HepG2 (cell line): Measurements from ENCODE around the gene SLC2A10. TPM values are rescaled to one million over a fixed set of nuclear protein-coding genes. Genes with fewer than 3 reads are reported as not detected.
A peak's percentile ranks its signal among the peaks of the same experiment; 100 is the strongest.

Source experiments
- CENPBD1 ChIP-seq: sonication (generic); formaldehyde crosslinking; IDR thresholded peaks from 2 replicates; pipeline ENCODE4 v1.8.0; 2022; ENCODE audit warnings: missing genetic modification reagents, low read depth, mild to moderate bottlenecking, borderline replicate concordance
- JUNB ChIP-seq: sonication (generic); formaldehyde crosslinking; IDR thresholded peaks from 2 replicates; pipeline ENCODE4 v1.8.0; 2022; ENCODE audit warnings: missing genetic modification reagents, mild to moderate bottlenecking, borderline replicate concordance
- MAX ChIP-seq: IDR thresholded peaks from 2 replicates; pipeline ENCODE4 v1.6.1; 2012; ENCODE audit warnings: inconsistent platforms
- PRDM15 ChIP-seq: sonication (generic); formaldehyde crosslinking; IDR thresholded peaks from 2 replicates; pipeline ENCODE4 v1.4.0; 2020; ENCODE audit warnings: missing genetic modification reagents
- SNRNP70 ChIP-seq: fragments of 200-400 bp; formaldehyde crosslinking; IDR thresholded peaks from 2 replicates; pipeline ENCODE4 v1.6.1; 2017; ENCODE audit warnings: mild to moderate bottlenecking, low read depth, low read length, moderate library complexity
- SP2 ChIP-seq: sonication (generic); formaldehyde crosslinking; IDR thresholded peaks from 2 replicates; pipeline ENCODE4 v1.5.1; 2020; ENCODE audit warnings: mild to moderate bottlenecking, missing genetic modification reagents
- TFDP2 ChIP-seq: sonication (generic); formaldehyde crosslinking; IDR thresholded peaks from 2 replicates; pipeline ENCODE4 v1.4.0; 2020; ENCODE audit warnings: missing genetic modification reagents
- ZFP37 ChIP-seq: sonication (generic); formaldehyde crosslinking; IDR thresholded peaks from 2 replicates; pipeline ENCODE4 v1.4.0; 2020; ENCODE audit warnings: missing genetic modification reagents, borderline replicate concordance
- ZNF136 ChIP-seq: sonication (generic); formaldehyde crosslinking; IDR thresholded peaks from 2 replicates; pipeline ENCODE4 v1.8.1; 2022; ENCODE audit warnings: low read depth, mild to moderate bottlenecking, moderate library complexity, missing genetic modification reagents
- ZNF292 ChIP-seq: sonication (generic); formaldehyde crosslinking; IDR thresholded peaks from 2 replicates; pipeline ENCODE4 v1.8.1; 2022; ENCODE audit warnings: mild to moderate bottlenecking, low read depth, missing genetic modification reagents, borderline replicate concordance
- ZNF318 ChIP-seq: sonication (generic); formaldehyde crosslinking; IDR thresholded peaks from 2 replicates; pipeline ENCODE4 v1.4.0; 2020; ENCODE audit warnings: mild to moderate bottlenecking, missing genetic modification reagents
- ZNF329 ChIP-seq: sonication (generic); formaldehyde crosslinking; IDR thresholded peaks from 2 replicates; pipeline ENCODE4 v1.9.0; 2021; ENCODE audit warnings: low read depth, mild to moderate bottlenecking, missing genetic modification reagents
- ZNF839 ChIP-seq: sonication (generic); formaldehyde crosslinking; IDR thresholded peaks from 2 replicates; pipeline ENCODE4 v1.4.0; 2020; ENCODE audit warnings: missing genetic modification reagents, mild to moderate bottlenecking, borderline replicate concordance
- polyA plus RNA-seq, 8 experiments: library from polyadenylated mRNA; depleted of rRNA in 3 of 8; stranded (reverse) in 7 of 8; unstranded in 1 of 8; fragments of >200 nt; fragmentation: Illumina TruSeq in 4 of 8; extraction: Trizol in 4 of 8; gene quantifications; 2 replicates each; pipeline versions ENCODE4 v1.2.1 to v1.2.3, GENCODE V29; 2011 to 2016; ENCODE audit warnings: low read depth in 4 of 8, missing spikeins in 1 of 8, mixed read lengths in 1 of 8; ENCODE audit not compliant: insufficient read depth in 1 of 8
- total RNA-seq, 5 experiments: library from RNA; depleted of rRNA; stranded (reverse); fragments of >200 nt; fragmentation: Illumina TruSeq; extraction: Trizol; gene quantifications; 2 replicates each; pipeline ENCODE4 v1.2.3, GENCODE V29; 2016; ENCODE audit warnings: low read depth in 1 of 5

SLC2A10 gene
- total and polyA plus RNA-seq, 2 of the 13 experiments (the other 11 are each of a cell fraction or from before 2014, with no cell fraction given) = 16.0 to 18.4 TPM

GRCh38 chr20:46670585-46671584 lies 38.6 kb upstream of the SLC2A10 start (continued):
- TF ChIP-seq PRDM15 (CRISPR knock-in tag) = no peak
- peak; percentile 52 for TF ChIP-seq MAX
- peak; percentile 86; the same call in 1 of the 2 replicates for TF ChIP-seq ZNF292 (CRISPR knock-in tag)
- 0 out of 2 replicates have a peak, but pooled peaks have one; percentile 74 for TF ChIP-seq ZNF318 (CRISPR knock-in tag)
- TF ChIP-seq ZNF136 (CRISPR knock-in tag) = no peak
- peak; percentile 80 for TF ChIP-seq TFDP2 (CRISPR knock-in tag)
- no peak for TF ChIP-seq ZFP37
- TF ChIP-seq JUNB = 0 out of 2 replicates have a peak, but pooled peaks have one; percentile 20
- TF ChIP-seq ZNF839 = no peak
- TF ChIP-seq SNRNP70 = no peak
- no peak for TF ChIP-seq SP2 (CRISPR knock-in tag)
- TF ChIP-seq ZNF329 = no peak
- no peak for TF ChIP-seq CENPBD1 (CRISPR knock-in tag)
